ENCODE data around the gene MAFG. TPM values are rescaled to one million over a fixed set of nuclear protein-coding genes. Genes with fewer than 3 reads are reported as not detected.

The MAFG gene
- total RNA-seq, 4 donors from 2014 or later = 9.7 to 23.1 (median 12.7) TPM

DNA sequence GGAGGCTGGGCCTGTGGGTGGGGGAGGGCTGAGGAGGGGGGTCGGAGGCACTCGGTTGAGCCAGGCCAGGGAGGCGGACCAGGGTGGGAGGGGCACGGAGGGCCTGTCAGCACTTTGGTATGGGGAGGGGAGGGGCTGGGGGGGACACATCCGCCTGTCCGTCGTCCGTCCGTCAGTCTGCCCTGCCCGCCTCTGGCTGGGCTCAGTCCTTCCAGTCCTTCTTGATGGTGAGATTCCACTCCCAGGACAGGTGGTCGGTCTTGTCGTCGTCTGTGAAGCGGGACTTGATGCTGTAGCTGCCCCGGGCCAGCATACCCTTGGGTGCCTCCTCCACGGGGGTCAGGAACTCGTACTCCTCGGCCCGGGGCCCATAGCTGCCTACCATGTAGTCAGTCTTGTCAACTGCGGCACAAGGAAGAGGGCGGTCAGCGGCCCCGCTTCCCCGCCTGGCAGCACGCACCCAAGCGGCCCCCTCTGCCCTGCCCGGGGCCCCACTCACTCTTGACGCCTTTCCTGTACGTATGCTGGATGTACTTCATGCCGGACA is 58.8 kb downstream of the MAFG start:
- Histone ChIP-seq H3K4me1 (peaks cover 0 to 34% of the 10 kb centered on the region in 2 donors), H3K36me3 (no peaks in the 10 kb centered on the region), H3K4me3 (peak overlapping the region in 1 of 2 donors; percentile 88), H3K27ac (peak overlapping the region; percentile 96 to 97), H3K9me3 (no peaks in the 10 kb centered on the region), H3K27me3 (no peaks in the 10 kb centered on the region)
- intact Hi-C loops (cut with DNase I; ENCODE audit: low total_unique reads) = no loop called here
- DNase-seq = peak; percentile 75 to 83
- TF ChIP-seq, protein P1, sequence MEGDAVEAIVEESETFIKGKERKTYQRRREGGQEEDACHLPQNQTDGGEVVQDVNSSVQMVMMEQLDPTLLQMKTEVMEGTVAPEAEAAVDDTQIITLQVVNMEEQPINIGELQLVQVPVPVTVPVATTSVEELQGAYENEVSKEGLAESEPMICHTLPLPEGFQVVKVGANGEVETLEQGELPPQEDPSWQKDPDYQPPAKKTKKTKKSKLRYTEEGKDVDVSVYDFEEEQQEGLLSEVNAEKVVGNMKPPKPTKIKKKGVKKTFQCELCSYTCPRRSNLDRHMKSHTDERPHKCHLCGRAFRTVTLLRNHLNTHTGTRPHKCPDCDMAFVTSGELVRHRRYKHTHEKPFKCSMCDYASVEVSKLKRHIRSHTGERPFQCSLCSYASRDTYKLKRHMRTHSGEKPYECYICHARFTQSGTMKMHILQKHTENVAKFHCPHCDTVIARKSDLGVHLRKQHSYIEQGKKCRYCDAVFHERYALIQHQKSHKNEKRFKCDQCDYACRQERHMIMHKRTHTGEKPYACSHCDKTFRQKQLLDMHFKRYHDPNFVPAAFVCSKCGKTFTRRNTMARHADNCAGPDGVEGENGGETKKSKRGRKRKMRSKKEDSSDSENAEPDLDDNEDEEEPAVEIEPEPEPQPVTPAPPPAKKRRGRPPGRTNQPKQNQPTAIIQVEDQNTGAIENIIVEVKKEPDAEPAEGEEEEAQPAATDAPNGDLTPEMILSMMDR (IDR thresholded peaks at IDR 0.05) = no peak
- TF ChIP-seq POLR2A (IDR thresholded peaks at IDR 0.05) = no peak

Other genes with a start within 250 kb of the MAFG start
- gene ARL16, start 243.9 kb downstream of the MAFG start, total RNA-seq = 10 to 100 TPM in 3 of 4 donors, 1 to 10 TPM in 1; 4.4 to 36.9 (median 27.0) TPM
- 100 to 1,000 TPM in 1 of 4 donors, 10 to 100 TPM in 3; 21.0 to 121 (median 72.5) TPM for gene HGS, start 243.7 kb downstream of the MAFG start, total RNA-seq
- gene MRPL12, start 224.4 kb downstream of the MAFG start, total RNA-seq = 10 to 100 TPM in 2 of 4 donors, 1 to 10 TPM in 1, under 1 TPM in 1; 0.77 to 72.9 (median 19.5) TPM
- 10 to 100 TPM in 1 of 4 donors, 1 to 10 TPM in 2, not detected in 1; 5.6 to 11.3 (median 7.6) TPM for gene SLC25A10, start 215.5 kb downstream of the MAFG start, total RNA-seq
- gene GCGR, start 123.6 kb downstream of the MAFG start, total RNA-seq = not detected
- 10 to 100 TPM; 30.5 to 92.6 (median 61.3) TPM for gene MCRIP1, start 94.4 kb downstream of the MAFG start, total RNA-seq
- gene PPP1R27, start 92.7 kb downstream of the MAFG start, total RNA-seq = 1 to 10 TPM in 1 of 4 donors, not detected in 3; 1.6 TPM
- 100 to 1,000 TPM; 199 to 504 (median 304) TPM for gene P4HB, start 67.2 kb downstream of the MAFG start, total RNA-seq
- gene ARHGDIA, start 56.4 kb downstream of the MAFG start, total RNA-seq = 100 to 1,000 TPM in 1 of 4 donors, 10 to 100 TPM in 3; 31.2 to 350 (median 55.1) TPM
- 10 to 100 TPM in 3 of 4 donors, 1 to 10 TPM in 1; 3.2 to 82.1 (median 34.5) TPM for gene ALYREF, start 36.1 kb downstream of the MAFG start, total RNA-seq
- gene ANAPC11, start 36.0 kb downstream of the MAFG start, total RNA-seq = 10 to 100 TPM; 45.9 to 72.6 (median 61.5) TPM
- 1 to 10 TPM in 2 of 4 donors, not detected in 2; 2.0 to 2.1 TPM for gene NPB, start 25.5 kb downstream of the MAFG start, total RNA-seq
- 10 to 100 TPM in 3 of 4 donors, 1 to 10 TPM in 1; 4.1 to 27.7 (median 18.8) TPM for gene PCYT2, start 16.3 kb downstream of the MAFG start, total RNA-seq
- gene SIRT7, start 9.6 kb downstream of the MAFG start, total RNA-seq = 10 to 100 TPM in 3 of 4 donors, under 1 TPM in 1; 0.77 to 87.1 (median 14.6) TPM
- 10 to 100 TPM in 2 of 4 donors, 1 to 10 TPM in 2; 4.2 to 81.5 (median 8.1) TPM for gene PYCR1, start 9.6 kb upstream of the MAFG start, total RNA-seq
- not detected for gene MYADML2, start 19.5 kb upstream of the MAFG start, total RNA-seq
- gene NOTUM, start 33.5 kb upstream of the MAFG start, total RNA-seq = 1 to 10 TPM in 1 of 4 donors, not detected in 3; 5.0 TPM
- 10 to 100 TPM in 2 of 4 donors, 1 to 10 TPM in 2; 3.5 to 34.2 (median 13.6) TPM for gene ASPSCR1, start 49.9 kb upstream of the MAFG start, total RNA-seq
- gene CENPX, start 95.1 kb upstream of the MAFG start, total RNA-seq = 100 to 1,000 TPM in 1 of 4 donors, 10 to 100 TPM in 3; 26.7 to 212 (median 49.8) TPM
- 10 to 100 TPM in 1 of 4 donors, 1 to 10 TPM in 2, under 1 TPM in 1; 0.29 to 14.2 (median 5.3) TPM for gene LRRC45, start 95.6 kb upstream of the MAFG start, total RNA-seq
- gene RAC3, start 103.9 kb upstream of the MAFG start, total RNA-seq = 1 to 10 TPM in 1 of 4 donors, under 1 TPM in 1, not detected in 2; 0.91 to 8.4 TPM
- 100 to 1,000 TPM in 1 of 4 donors, 10 to 100 TPM in 3; 23.8 to 125 (median 67.5) TPM for gene DCXR, start 110.0 kb upstream of the MAFG start, total RNA-seq
- 10 to 100 TPM; 11.8 to 33.7 (median 23.3) TPM for gene RFNG, start 124.1 kb upstream of the MAFG start, total RNA-seq
- gene GPS1, start 124.2 kb upstream of the MAFG start, total RNA-seq = 100 to 1,000 TPM in 1 of 4 donors, 10 to 100 TPM in 3; 76.0 to 326 (median 85.6) TPM
- 10 to 100 TPM; 30.2 to 70.6 (median 46.5) TPM for gene DUS1L, start 138.1 kb upstream of the MAFG start, total RNA-seq
- 10 to 100 TPM in 2 of 4 donors, 1 to 10 TPM in 2; 5.3 to 59.4 (median 23.4) TPM for gene FASN, start 170.5 kb upstream of the MAFG start, total RNA-seq